NCI-H1436 (cell line): ENCODE data around the gene PRIMA1.

Experiments used
- DNase-seq: peaks from one replicate; lab custom pipeline; 2025; lab: John Stamatoyannopoulos, UW

PRIMA1 gene

DNA sequence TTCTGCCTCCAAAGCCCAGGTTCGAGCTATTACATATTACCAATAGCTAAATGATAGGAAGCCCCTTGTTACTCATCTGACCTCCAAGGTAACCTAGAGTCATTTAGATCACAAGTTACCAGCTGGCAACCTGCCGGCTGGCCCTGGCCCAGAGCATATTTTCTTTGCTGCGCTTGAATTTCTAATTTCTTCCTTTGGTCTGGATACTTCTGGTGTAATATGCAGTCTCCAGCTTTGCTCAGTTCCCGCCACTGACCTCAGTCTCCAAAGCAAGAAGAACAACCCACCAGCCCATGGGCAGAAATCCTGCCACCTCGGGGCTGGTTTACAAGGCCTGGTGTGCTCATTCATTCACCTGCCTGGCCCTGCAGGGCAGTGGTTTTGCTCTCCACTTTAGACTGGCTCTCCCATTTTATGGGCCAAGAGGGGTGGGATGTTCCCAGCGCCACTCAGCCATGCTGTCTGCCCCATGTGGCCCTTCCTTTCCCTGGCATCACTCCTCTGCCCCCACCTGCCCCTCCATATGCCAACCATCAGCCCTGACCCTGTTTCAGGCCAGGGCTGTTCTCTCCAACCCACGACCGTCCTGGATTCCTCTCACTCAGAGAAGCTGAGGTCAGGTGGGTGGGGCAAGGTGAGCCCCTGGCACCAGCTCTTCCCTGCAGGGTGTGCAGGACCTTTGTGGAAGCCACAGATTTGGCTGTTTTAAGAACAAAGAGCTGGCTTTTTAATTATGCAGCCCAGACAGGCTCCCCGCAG, 76.0 kb downstream of the PRIMA1 start:
- DNase-seq: no peak

DNA sequence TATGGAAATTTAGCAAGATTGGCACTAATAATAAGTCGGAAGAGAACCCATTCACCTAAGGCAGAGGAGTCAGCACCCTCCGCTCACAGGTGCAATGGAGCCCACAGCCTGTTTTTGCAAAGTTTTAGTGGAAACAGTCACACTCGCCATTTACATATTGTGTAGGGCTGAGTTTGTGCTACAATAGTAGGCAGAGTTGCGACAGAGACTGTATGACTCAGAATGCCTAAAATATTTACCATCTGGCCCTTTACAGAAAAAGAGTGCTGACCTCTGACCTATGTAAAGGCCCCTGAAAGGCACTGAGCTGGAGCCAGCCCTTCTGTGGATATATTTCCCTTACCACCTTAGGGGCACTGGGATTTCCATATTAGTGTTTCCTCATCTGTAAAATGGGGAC, 79.0 kb downstream of the PRIMA1 start:
- DNase-seq: no peak

DNA sequence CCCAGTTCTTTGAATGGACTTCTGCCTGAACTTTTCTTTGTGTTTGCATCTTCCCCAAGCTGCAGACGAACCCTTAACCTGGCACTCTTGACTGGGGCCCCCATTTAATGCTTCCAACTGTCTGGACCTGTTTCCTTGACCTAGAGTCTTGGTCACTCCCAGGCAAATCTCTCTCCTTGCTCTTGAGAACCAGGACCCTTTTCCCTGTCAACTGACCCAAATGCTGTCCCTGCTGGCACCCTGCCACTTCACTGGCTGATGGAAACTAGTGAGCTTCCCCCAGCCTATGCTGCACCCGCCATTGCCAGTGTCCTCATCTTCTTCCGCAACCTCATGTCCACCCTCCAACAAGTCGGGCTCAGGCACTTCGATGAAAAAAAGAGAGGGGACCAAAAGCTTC, 79.5 kb downstream of the PRIMA1 start:
- DNase-seq: no peak

DNA sequence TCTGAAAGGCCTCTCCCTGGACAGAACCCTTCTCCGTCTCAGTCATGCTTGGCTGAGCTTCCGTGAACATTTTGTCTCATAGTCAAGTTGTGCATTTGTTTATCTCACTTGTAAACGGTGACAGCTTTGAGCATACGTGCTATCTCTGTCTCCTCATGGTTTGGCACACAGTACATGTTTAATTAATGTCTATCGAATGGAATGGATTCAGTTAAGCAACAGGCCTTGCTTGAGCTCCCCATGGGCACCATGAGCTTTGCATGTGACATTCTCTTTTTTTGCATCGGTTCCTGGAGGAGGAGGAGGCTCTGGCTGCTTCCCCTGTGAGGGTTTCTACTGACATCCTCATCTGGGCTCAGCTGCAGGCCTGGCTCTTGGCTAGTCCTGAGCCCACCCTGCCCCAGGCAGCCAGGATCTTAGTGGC, 80.0 kb downstream of the PRIMA1 start:
- no peak for DNase-seq

DNA sequence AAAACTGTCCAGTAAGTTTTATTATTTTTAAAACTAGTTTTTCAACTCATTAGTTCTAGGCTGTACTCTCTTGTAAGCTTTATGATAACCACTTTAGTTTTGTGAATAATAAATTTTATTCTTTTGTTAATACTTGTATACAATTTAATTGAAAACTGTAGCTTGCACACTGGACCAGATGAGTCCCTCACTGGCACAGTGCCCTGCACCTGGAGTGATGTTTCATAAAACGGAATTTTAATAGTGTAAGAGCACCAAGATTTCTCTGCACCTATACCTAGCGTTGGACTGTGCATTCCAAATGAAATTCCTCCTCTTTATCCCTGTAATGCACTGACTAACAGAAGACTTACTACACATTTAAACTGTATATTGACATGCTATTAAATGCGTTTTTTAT, 80.8 kb downstream of the PRIMA1 start:
- no peak for DNase-seq

DNA sequence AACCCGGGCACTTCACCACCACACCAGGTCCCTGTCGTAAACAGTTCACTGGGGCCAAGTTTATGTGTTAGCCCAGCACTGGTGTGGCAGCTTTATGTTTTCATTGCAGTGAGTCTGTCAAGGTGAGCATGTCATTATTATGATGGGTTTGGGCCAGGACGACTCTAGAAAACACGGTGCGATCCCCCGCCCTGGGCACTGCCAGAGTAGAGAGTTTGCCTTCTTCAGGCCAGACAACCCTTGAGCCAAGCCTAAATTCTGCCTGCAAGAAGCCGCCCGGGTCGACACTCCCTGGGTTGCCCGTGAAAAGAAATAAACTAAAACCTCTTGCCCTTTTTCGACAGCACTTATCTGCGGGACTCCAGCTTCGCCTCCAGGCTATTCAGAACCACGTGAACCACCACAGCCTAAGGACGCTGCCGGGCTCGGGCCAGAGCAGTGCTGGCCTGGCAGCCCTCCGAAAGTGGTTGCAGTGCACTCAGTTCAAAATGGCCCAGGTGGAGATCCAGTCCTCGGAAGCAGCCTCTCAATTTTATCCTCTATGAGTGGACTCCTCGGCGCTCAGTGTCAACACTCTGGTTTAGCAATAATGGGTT, 81.8 kb downstream of the PRIMA1 start:
- no peak for DNase-seq

DNA sequence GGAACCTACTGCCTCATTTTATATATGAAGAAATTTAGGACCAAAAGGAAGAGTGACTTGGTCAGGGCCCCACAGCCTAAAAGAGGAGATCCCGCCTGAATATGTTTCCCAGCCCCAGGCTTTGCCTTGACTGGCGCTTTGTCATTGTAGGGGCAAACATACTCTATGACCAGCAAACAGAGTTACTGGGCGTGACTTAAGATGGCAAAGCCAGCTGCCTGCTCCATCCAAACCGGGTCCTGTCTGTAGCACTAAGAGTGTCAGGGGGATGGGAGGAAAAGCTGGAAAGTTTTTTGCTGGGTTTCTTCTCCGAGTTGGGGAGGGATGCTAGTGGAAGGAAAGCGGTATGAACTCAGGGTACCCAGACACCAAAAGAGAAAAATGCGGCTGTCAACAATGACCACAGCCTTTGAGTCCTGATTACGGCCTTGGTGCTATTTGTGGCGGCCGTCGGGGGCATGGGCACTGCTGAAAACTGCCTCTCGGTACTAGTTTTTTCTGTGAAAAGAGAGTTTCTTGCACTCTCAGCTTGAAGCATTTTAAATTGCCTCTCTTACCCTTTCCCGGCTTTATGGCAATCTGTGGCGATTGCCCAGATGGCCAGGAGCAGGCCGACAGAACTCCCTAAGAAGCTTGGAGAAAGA, 82.7 kb downstream of the PRIMA1 start:
- no peak for DNase-seq

DNA sequence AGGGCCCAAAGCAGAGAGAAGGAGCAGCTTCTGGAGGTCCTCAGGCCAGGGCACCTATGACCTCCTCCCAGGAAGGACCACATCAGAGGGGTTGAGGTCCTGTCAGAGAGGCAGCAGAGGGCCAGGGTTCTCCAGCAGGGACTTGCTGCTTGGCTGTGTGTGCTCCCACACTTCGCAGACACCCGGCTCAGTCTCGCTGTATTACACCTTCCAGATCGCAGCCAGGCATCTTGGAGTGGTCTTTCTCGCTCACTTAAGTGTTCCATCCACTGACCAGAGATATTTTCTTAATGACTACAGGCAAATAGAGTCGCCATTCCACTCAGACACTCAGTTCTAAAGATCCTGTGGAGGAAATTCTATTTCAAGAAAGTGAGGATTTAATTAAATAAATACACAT, 84.3 kb downstream of the PRIMA1 start:
- DNase-seq: no peak

DNA sequence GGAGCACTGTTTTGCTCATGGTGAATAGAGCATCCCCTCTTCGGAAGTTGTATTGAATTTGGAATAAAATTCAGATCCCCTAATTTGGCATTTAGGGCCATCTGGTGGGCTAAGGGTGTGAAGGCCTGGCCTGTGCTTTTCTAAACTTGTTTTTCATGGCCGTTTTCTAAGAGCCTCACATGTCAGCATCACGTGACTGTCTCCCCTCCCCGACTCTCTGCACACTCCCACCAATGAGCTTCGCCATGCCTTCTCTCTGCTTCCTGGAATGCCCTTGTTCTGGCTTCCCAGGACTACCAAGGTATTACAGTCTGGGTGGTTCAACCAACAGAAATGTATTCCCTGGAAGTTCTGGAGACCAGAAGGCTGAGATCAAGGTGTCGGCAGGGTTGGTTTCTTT, 85.3 kb downstream of the PRIMA1 start:
- DNase-seq: no peak

DNA sequence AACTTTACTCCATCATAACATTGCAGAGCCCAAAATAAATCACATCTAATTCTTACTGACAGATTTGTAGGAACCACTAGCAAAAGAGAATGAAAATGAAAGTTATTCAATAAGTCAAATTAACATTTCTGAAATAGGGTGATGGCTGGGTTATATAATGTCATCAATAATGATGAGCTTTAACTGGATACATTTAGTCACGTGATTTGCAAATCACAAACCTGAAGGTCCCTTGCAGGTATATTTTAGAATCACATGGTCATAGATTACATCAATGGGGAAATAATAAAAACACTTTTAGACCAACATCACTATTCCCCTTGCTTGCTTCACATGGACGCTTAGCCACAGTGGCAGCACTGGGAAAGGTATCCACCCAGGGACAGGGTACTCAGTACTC, 86.7 kb downstream of the PRIMA1 start:
- no peak for DNase-seq

DNA sequence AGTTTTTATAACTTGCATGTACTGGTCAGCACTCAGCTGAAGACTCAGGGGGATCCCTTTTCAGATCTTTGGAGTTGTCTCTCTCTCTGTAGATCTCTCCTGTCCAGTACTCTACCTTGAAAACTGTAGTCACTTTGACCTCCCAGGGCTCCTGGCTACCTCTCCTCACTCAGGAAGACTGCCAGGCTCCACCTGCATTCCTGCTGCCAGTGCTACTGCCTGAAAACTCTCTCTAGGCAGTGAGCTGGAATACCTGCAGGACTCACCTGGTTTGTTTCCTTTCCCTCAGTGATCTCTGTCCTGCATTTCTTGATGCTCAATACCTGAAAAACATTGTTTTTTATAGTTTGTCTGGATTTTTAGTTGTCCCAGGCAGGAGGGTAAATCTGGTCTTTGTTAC, 87.4 kb downstream of the PRIMA1 start:
- no peak for DNase-seq

DNA sequence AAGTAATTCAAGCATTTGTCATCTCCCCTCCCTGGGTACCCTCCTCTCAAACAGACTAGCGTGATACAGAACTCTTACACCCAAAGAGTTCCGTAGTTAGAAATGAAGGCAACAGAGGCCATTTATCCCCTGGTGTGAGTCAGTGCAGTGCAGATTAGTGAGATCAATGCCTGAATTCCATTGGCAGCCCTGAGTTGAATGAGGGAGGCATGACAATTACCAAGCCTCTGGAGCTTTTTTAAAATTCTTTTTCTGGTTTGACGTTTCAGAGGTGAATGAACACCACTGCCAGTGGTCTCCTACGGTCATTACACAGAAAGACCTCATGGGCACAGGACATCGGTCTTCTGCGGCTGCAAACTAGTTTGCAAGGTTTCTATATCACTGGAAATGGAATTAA, 94.4 kb downstream of the PRIMA1 start:
- DNase-seq: no peak

DNA sequence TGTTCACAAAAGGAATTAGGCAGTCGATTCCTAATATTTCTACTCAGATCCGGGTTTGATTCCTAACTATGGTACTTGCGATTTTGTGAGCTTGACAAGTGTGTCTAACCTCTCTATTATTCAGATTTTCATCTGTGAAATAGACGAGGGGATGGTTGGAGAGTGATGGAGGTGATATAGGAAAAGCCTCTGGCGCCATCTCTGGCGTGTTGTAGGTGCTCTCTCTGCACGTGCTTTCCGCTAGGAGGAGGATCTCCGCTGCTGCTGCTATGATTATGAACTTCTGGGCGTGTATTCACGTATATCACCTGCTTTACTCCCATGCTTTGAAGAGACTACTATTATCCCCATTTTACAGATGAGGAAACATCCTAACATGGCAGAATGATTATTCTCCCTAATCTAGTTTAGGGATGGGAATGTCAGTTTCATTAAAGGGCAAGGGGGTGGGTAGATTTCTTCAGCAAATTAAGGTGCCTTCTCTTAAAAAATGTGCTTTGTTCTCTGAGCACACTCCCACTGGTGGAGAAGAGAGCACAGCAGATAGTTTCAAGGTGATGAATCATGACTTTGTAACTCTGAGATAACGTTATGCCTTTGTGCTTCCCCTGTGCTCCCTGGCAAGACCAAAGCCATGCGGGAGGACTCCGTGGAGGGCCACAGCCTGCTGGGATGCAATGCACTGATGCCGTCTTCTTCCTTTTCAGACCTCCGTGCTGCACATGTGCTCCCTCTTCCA, 97.1 kb downstream of the PRIMA1 start:
- DNase-seq: no peak

DNA sequence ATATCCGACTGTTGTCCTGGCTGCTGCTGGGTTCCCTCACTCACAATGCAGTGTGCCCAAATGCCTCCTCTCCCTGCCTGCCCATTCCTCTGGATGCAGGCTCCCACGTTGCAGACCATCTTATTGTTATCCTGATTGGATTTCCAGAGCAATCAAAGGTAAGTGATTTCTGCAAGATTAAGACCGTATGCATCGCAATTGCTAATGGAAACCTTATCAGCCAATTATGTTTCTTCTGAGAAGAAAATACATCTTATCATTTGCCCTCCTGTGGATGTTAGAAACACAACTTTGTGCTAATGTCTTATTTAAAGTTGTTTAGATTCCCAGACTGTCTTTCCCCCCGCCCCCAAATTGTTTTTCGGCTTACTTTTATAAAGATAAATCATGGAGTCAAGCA, 98.1 kb downstream of the PRIMA1 start:
- DNase-seq: no peak

DNA sequence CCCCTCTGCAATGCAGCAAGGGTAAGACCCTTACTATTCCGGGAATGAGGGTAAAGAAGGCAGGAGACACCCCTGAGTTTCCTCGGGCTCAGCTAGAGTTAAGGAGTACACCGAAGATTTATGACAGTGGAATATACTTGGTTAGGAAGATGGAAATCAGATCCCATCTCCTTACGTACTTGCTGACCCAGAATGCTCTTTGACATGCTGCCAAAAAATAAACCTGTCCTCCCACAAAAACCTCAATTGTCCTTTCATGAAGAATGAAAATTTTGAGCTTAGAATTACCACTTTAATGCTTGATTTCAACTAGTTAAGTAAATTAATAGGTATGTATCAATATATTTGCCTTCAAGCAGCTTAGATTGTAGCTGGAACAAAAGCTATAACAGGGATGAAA, 99.5 kb downstream of the PRIMA1 start:
- DNase-seq: no peak

DNA sequence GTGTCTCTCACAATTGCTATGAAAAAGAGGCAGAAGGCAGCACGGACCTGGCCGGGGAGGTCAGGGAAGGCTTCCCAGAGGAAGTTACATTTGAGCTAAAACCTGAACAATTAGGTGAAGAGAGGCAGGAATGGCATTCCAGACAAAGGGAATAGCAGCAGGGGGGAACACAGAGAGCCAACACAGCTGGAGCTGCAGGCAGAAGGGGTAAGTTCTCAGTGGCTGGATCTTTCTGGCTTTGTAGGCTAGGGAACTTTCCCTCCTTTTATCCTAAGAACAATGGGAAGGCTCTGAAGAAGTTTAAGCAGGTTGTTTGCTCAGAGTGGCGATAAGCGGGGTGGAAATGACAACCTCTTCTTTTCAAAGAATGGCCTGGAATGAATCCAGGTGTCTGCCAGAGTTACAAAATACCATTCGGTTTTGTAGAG, 100.0 kb downstream of the PRIMA1 start:
- no peak for DNase-seq

DNA sequence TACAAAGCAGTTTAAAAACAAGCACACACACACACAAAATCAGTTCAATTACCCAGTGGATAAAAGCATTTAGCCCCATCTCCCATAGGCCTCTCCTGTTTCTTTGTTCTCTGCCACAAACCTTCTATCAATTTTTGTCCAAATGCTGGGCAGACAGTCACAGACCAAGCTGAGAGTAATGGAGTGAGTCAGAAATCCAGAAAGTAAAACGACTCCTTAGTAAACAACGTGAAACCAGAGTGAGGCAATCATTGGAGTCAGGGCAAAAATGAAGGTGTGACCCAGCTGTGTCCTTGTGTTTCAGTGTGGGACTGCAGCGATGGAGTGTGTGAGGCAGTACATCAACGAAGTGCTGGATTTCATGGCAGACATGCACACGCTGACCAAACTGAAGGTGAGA, 102.0 kb downstream of the PRIMA1 start:
- DNase-seq: no peak

DNA sequence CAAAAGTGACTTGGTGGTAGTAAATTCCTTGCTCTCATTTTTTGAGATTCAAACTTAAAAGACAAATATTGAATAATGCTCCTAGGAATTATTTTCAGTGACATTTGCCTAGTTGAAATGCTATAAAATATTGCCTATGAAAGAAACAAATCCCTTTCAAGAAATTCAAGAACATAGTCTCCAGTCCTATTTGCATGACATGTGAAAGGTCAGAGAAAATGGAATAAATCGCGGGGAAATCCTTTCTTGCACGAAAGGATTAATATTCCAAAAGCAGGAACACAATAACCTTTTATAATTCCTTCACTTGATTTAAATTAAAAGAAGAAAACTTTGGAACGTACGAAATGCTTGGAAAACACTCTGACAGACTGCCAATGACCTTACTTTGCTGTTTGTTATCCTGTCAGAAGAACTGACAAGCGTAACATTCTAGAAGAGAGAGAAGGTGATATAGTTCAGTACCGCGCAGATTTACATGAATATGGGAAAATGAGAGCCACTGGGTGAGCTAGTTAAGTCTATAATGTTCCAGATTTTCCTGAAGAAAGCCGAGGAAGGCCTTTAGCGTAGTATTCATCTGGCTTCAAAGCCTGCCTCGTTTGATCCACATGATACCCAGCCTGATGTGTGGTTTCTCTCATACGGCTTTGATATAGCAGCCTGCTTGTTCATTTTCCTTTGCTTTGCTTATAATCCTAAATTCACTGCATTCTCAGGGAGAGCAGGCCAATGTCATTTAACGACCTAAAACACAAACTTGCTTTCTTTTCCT, 103.0 kb downstream of the PRIMA1 start:
- no peak for DNase-seq

DNA sequence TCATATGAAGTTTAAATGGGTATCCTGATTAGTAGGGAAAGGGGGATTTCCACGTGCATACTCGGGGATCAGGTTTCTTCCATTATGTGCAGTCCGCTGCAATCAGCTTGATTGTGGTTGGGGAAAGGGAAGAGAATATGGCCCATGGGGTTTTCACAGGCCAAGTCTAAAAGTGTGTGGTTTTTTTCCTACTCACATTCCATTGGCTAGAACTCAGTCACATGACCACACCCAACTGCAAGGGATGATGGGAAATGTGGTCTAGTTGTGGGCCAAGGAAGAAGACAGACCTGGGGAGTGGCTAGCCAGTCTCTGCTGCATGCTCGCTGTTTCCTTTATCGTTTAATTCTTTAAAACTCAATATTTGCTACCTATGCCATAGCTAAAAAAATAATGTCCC, 105.1 kb downstream of the PRIMA1 start:
- peak; percentile 3 for DNase-seq

DNA sequence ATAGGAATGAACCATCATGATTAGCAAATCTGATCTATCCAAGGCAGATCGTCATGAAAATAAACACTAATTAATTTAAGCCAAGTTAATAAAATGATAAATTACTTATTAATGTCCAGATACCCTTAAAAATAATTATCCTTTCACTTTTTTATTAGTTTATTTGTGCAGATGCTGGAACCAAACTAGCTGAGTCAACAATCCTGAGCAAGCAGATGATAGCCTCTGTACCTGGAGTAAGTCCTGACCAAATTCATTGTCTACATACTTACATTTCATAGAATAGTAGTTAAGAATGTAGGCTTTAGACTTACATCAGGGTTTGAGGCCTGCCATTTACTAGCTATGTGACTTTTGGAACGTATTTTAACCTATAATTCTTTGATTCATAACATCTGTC, 105.8 kb downstream of the PRIMA1 start:
- DNase-seq: no peak

DNA sequence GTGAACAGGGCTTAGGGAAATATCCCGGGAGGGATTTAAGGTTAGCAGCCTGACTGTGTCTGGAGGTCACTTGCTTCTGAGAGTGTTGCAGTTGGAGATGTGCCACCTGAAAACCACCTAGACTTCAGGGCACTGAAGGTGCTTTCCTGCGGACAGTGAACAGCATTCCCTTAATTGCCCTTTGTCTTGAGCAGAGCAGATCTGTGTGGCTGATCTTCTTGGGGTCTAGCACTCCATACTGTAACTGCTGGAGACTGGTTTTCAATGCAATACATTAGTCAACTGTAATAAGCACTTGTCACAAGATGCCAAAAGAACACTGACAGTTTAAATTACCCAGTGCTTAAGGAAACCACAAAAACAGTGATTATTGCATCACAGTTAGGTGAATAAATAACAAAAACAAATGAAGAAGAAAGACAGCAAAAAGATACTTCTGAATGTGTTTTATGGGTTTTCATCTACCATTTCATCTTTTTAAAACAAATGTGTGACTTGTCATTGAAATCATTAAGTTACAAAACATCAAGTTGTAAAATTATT, 111.8 kb downstream of the PRIMA1 start:
- DNase-seq: peak; percentile 0

DNA sequence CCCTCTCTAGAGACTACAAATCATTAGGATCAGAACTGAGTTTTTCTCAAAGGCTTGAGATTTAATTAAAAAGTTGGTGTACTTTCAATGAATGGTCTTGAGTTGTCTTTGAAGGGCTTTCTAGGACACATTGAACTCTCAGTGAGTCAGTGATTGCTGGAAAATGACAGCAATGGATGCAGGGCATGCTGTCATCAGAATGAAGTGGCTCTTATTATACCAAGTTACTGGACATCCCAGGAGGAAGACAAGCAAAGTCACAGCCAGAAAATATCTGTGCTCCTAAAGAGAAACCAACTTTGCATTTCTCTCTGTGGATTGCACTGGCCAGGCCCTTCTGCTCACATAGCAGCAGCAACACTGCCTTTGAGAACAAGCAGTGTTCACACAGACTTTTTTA, 112.6 kb downstream of the PRIMA1 start:
- DNase-seq: no peak
